ENCODE measurements around the gene TRHDE. TPM values are rescaled to one million over a fixed set of nuclear protein-coding genes. Genes with fewer than 3 reads are reported as not detected.

TRHDE gene
- polyA plus RNA-seq, 1 donor (not counting 4 experiments of a cell fraction or from before 2014, with no cell fraction given) = 0.12 TPM

- TF ChIP-seq CTCF (optimal IDR thresholded peaks at IDR 0.05 in 1 of 3, IDR thresholded peaks at IDR 0.05 in 1 of 3, conservative IDR thresholded peaks at IDR 0.05 in 1 of 3; ENCODE audit: extremely low read depth in 1 of 3, insufficient read depth in 2 of 3, low read length in 3 of 3) = peak; percentile 11 to 66 (median 49)
- TF ChIP-seq EZH2 (IDR thresholded peaks at IDR 0.05; ENCODE audit: low read length) = no peak
- dilution Hi-C loops (cut with MboI; ENCODE audit: extremely low pct_ligation_motif_present, low sequenced_read_pairs) = no loop called here
- H3K4me3 ChIP-seq (ENCODE audit: control insufficient read depth in 2 of 3, extremely low read depth in 1 of 3, insufficient read depth in 2 of 3, low read depth in 1 of 3, low read length in 3 of 3) = no peak overlapping the region
- no peak overlapping the region for H3K9ac ChIP-seq (ENCODE audit: control insufficient read depth, extremely low read depth, insufficient read depth, low read length)
- no peaks in the 10 kb centered on the region for H3K9me3 ChIP-seq (ENCODE audit: control insufficient read depth, low read depth, low read length)
- no peak overlapping the region for H3K27ac ChIP-seq (ENCODE audit: control insufficient read depth, insufficient read depth, low read length)
- H3K4me2 ChIP-seq (ENCODE audit: control insufficient read depth, extremely low read depth, insufficient read depth, low read depth, low read length) = no peak overlapping the region
- no peaks in the 10 kb centered on the region for H3K27me3 ChIP-seq (ENCODE audit: control insufficient read depth, extremely low read depth, insufficient read depth, low read length)
- H3K9me1 ChIP-seq (ENCODE audit: control insufficient read depth, extremely low read depth, insufficient read depth, low read length) = no peaks in the 10 kb centered on the region
- DNase-seq (ENCODE audit: low read depth, low spot score) (no peak), FAIRE-seq (no peak)
- H3K79me2 ChIP-seq (ENCODE audit: control insufficient read depth, insufficient read depth, low read length) = no peaks in the 10 kb centered on the region
- no peaks in the 10 kb centered on the region for H3K36me3 ChIP-seq (ENCODE audit: control insufficient read depth in 2 of 2, extremely low read depth in 1 of 2, insufficient read depth in 2 of 2, low read length in 2 of 2)
- no peaks in the 10 kb centered on the region for H4K20me1 ChIP-seq (ENCODE audit: control insufficient read depth, extremely low read depth, insufficient read depth, low read length)
- H3K4me1 ChIP-seq (ENCODE audit: control insufficient read depth, extremely low read depth, insufficient read depth, low read length) = no peaks in the 10 kb centered on the region
- H2AFZ ChIP-seq (ENCODE audit: control insufficient read depth, low read length) = no peak overlapping the region
Observed at GRCh38 chr12:72282721-72283120, 10.6 kb downstream of the TRHDE start.

- no peak overlapping the region for H3K4me2 ChIP-seq (ENCODE audit: control insufficient read depth, extremely low read depth, insufficient read depth, low read depth, low read length)
- no peak overlapping the region for H3K4me3 ChIP-seq (ENCODE audit: control insufficient read depth in 2 of 3, extremely low read depth in 1 of 3, insufficient read depth in 2 of 3, low read depth in 1 of 3, low read length in 3 of 3)
- dilution Hi-C loops (cut with MboI; ENCODE audit: extremely low pct_ligation_motif_present, low sequenced_read_pairs) = no loop called here
- no peak for DNase-seq (ENCODE audit: low read depth, low spot score)
- TF ChIP-seq EZH2 (IDR thresholded peaks at IDR 0.05; ENCODE audit: low read length) = no peak
- no peak for TF ChIP-seq CTCF (optimal IDR thresholded peaks at IDR 0.05 in 1 of 3, IDR thresholded peaks at IDR 0.05 in 1 of 3, conservative IDR thresholded peaks at IDR 0.05 in 1 of 3; ENCODE audit: extremely low read depth in 1 of 3, insufficient read depth in 2 of 3, low read length in 3 of 3)
- no peaks in the 10 kb centered on the region for H3K27me3 ChIP-seq (ENCODE audit: control insufficient read depth, extremely low read depth, insufficient read depth, low read length)
- no peak overlapping the region for H3K9ac ChIP-seq (ENCODE audit: control insufficient read depth, extremely low read depth, insufficient read depth, low read length)
- FAIRE-seq = no peak
- no peaks in the 10 kb centered on the region for H3K79me2 ChIP-seq (ENCODE audit: control insufficient read depth, insufficient read depth, low read length)
- no peaks in the 10 kb centered on the region for H4K20me1 ChIP-seq (ENCODE audit: control insufficient read depth, extremely low read depth, insufficient read depth, low read length)
- H3K9me3 ChIP-seq (ENCODE audit: control insufficient read depth, low read depth, low read length) = no peaks in the 10 kb centered on the region
- no peak overlapping the region for H3K27ac ChIP-seq (ENCODE audit: control insufficient read depth, insufficient read depth, low read length)
- no peak overlapping the region for H2AFZ ChIP-seq (ENCODE audit: control insufficient read depth, low read length)
- no peaks in the 10 kb centered on the region for H3K36me3 ChIP-seq (ENCODE audit: control insufficient read depth in 2 of 2, extremely low read depth in 1 of 2, insufficient read depth in 2 of 2, low read length in 2 of 2)
- no peaks in the 10 kb centered on the region for H3K9me1 ChIP-seq (ENCODE audit: control insufficient read depth, extremely low read depth, insufficient read depth, low read length)
- H3K4me1 ChIP-seq (ENCODE audit: control insufficient read depth, extremely low read depth, insufficient read depth, low read length) = no peaks in the 10 kb centered on the region
Observed at GRCh38 chr12:72285861-72286260, 13.7 kb downstream of the TRHDE start.
